A673 (cell line): ENCODE results near the gene COL9A3.

Experiments used
- EZH2 ChIP-seq: fragments of 200-600 bp; sonication (generic); IDR thresholded peaks from 2 replicates; pipeline ENCODE4 v1.6.1; 2017; ENCODE audit warnings: borderline replicate concordance, low read depth, mild to moderate bottlenecking, mixed read lengths, antibody characterized with exemption, low read length; ENCODE audit not compliant: poor library complexity, severe bottlenecking
- TF ChIP-seq, protein P1 (sequence below): fragments of 300-800, 200-600 bp; sonication (generic); conservative IDR thresholded peaks from 2 replicates; pipeline ENCODE4 v1.5.1; 2017; ENCODE audit warnings: low read depth, mild to moderate bottlenecking, antibody characterized with exemption, low read length, moderate library complexity, mixed read lengths

DNA sequence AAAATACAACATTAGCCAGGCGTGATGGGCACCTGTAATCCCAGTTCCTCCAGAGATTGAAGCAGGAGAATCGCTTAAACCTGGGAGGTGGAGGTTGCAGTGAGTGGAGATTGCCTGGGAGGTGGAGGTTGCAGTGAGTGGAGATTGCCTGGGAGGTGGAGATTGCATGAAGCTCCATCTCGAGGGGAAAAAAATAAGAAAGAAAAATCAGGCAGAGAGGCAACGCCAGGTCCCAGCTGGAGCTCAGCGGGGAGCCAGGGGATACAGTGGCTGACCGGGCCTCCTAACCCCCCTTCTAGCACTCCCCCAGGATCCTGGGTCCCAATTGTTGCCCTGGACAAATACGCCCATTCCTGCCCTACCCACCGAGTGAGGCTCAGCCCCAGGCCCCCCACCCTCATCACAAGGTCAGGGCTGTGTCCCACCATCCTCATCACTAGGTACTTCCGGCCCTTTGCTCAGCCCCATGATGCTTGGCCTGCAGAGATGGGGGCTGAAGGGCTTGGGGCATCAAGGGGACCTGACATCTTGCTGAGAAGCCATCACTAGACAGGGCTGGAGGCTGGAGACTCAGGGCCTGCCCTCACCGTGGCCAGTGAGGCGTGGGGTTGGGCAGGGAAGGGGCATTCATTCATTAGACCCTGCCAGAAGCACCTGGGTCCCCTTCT lies 10.3 kb upstream of the COL9A3 start:
- TF ChIP-seq, protein P1, sequence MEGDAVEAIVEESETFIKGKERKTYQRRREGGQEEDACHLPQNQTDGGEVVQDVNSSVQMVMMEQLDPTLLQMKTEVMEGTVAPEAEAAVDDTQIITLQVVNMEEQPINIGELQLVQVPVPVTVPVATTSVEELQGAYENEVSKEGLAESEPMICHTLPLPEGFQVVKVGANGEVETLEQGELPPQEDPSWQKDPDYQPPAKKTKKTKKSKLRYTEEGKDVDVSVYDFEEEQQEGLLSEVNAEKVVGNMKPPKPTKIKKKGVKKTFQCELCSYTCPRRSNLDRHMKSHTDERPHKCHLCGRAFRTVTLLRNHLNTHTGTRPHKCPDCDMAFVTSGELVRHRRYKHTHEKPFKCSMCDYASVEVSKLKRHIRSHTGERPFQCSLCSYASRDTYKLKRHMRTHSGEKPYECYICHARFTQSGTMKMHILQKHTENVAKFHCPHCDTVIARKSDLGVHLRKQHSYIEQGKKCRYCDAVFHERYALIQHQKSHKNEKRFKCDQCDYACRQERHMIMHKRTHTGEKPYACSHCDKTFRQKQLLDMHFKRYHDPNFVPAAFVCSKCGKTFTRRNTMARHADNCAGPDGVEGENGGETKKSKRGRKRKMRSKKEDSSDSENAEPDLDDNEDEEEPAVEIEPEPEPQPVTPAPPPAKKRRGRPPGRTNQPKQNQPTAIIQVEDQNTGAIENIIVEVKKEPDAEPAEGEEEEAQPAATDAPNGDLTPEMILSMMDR: no peak
- no peak for TF ChIP-seq EZH2
